Measurements from ENCODE around the gene UBE2QL1. TPM values are rescaled to one million over a fixed set of nuclear protein-coding genes. Genes with fewer than 3 reads are reported as not detected.

Gene UBE2QL1
- total RNA-seq (10 to 100 TPM in 1 of 2 donors, 1 to 10 TPM in 1; 9.3 to 32.5 TPM), polyA plus RNA-seq (ENCODE audit: insufficient read length in 2 of 2) (10 to 100 TPM; 52.1 to 60.1 TPM)
- long read RNA-seq, donor 1, full-length matches to known transcripts: 56 of 56 reads
- long read RNA-seq, donor 1, partial matches to known transcripts: 0 of 56 reads
- long read RNA-seq, donor 1, other reads (novel, unspliced or antisense): 0 of 56 reads
- long read RNA-seq, donor 2, full-length matches to known transcripts: 29 of 29 reads
- long read RNA-seq, donor 2, partial matches to known transcripts: 0 of 29 reads
- long read RNA-seq, donor 2, other reads (novel, unspliced or antisense): 0 of 29 reads
- long read RNA-seq, donor 3, full-length matches to known transcripts: 55 of 70 reads
- long read RNA-seq, donor 3, partial matches to known transcripts: 15 of 70 reads
- long read RNA-seq, donor 3, other reads (novel, unspliced or antisense): 0 of 70 reads
- long read RNA-seq, donor 4, full-length matches to known transcripts: 2 of 2 reads
- long read RNA-seq, donor 4, partial matches to known transcripts: 0 of 2 reads
- long read RNA-seq, donor 4, other reads (novel, unspliced or antisense): 0 of 2 reads

GRCh38 chr5:6448622-6449464 is at the start of gene UBE2QL1:
TSS of gene UBE2QL1 (plus strand) at chr5:6448859. CDS start at chr5:6448894, 35 bp downstream.
- DNase-seq (ENCODE audit: low read depth in 4 of 6, low spot score in 6 of 6): peak in 2 of 6 donors; percentile 61 to 73
- Histone ChIP-seq H3K27me3 (ENCODE audit: control insufficient read depth, insufficient read depth, low read length) (peaks cover 13% of the 10 kb centered on the region), H3K36me3 (ENCODE audit: control insufficient read depth, insufficient read depth, low read length) (peaks cover 3% of the 10 kb centered on the region), H3K9me3 (ENCODE audit: control insufficient read depth, insufficient read depth, low read length) (no peaks in the 10 kb centered on the region), H3K4me3 (ENCODE audit: low read depth, low read length) (peak within 1 kb of the TSS; percentile 58), H3K27ac (ENCODE audit: low read depth, low read length) (no peak within 1 kb of the TSS), H3K4me1 (ENCODE audit: control insufficient read depth, insufficient read depth, low read length) (peaks cover 16% of the 10 kb centered on the region)
- WGBS (ENCODE audit: insufficient coverage): under 1% methylated on average over 103 of the region's 103 CpGs

- no peaks in the 10 kb centered on the region for H3K9me3 ChIP-seq (ENCODE audit: control insufficient read depth, insufficient read depth, low read length)
- no peaks in the 10 kb centered on the region for H3K4me1 ChIP-seq (ENCODE audit: control insufficient read depth, insufficient read depth, low read length)
- 73% methylated on average over 13 of the region's 13 CpGs for WGBS (ENCODE audit: insufficient coverage)
- no peaks in the 10 kb centered on the region for H3K27me3 ChIP-seq (ENCODE audit: control insufficient read depth, insufficient read depth, low read length)
- no peak overlapping the region for H3K27ac ChIP-seq (ENCODE audit: low read depth, low read length)
- H3K4me3 ChIP-seq (ENCODE audit: low read depth, low read length): no peak overlapping the region
- H3K36me3 ChIP-seq (ENCODE audit: control insufficient read depth, insufficient read depth, low read length): no peaks in the 10 kb centered on the region
- DNase-seq (ENCODE audit: low read depth in 4 of 6, low spot score in 6 of 6): no peak
Observed at GRCh38 chr5:6399980-6400910, 48.4 kb upstream of the UBE2QL1 start.

GRCh38 chr5:6401410-6401809 is 47.2 kb upstream of the UBE2QL1 start:
- Histone ChIP-seq H3K36me3 (ENCODE audit: control insufficient read depth, insufficient read depth, low read length) (no peaks in the 10 kb centered on the region), H3K4me3 (ENCODE audit: low read depth, low read length) (no peak overlapping the region), H3K27me3 (ENCODE audit: control insufficient read depth, insufficient read depth, low read length) (no peaks in the 10 kb centered on the region), H3K27ac (ENCODE audit: low read depth, low read length) (no peak overlapping the region), H3K9me3 (ENCODE audit: control insufficient read depth, insufficient read depth, low read length) (no peaks in the 10 kb centered on the region), H3K4me1 (ENCODE audit: control insufficient read depth, insufficient read depth, low read length) (no peaks in the 10 kb centered on the region)
- no peak for DNase-seq (ENCODE audit: low read depth in 4 of 6, low spot score in 6 of 6)
- WGBS (ENCODE audit: insufficient coverage): 88% methylated on average over 2 of the region's 2 CpGs

GRCh38 chr5:6402939-6403338 is 45.7 kb upstream of the UBE2QL1 start:
- Histone ChIP-seq H3K9me3 (ENCODE audit: control insufficient read depth, insufficient read depth, low read length) (no peaks in the 10 kb centered on the region), H3K4me3 (ENCODE audit: low read depth, low read length) (no peak overlapping the region), H3K4me1 (ENCODE audit: control insufficient read depth, insufficient read depth, low read length) (no peaks in the 10 kb centered on the region), H3K27me3 (ENCODE audit: control insufficient read depth, insufficient read depth, low read length) (no peaks in the 10 kb centered on the region), H3K27ac (ENCODE audit: low read depth, low read length) (no peak overlapping the region), H3K36me3 (ENCODE audit: control insufficient read depth, insufficient read depth, low read length) (no peaks in the 10 kb centered on the region)
- DNase-seq (ENCODE audit: low read depth in 4 of 6, low spot score in 6 of 6): no peak
- 100% methylated on average over 1 of the region's 6 CpGs for WGBS (ENCODE audit: insufficient coverage)

GRCh38 chr5:6403416-6403815 is 45.2 kb upstream of the UBE2QL1 start:
- no peak for DNase-seq (ENCODE audit: low read depth in 4 of 6, low spot score in 6 of 6)
- Histone ChIP-seq H3K36me3 (ENCODE audit: control insufficient read depth, insufficient read depth, low read length) (no peaks in the 10 kb centered on the region), H3K4me3 (ENCODE audit: low read depth, low read length) (no peak overlapping the region), H3K9me3 (ENCODE audit: control insufficient read depth, insufficient read depth, low read length) (no peaks in the 10 kb centered on the region), H3K27me3 (ENCODE audit: control insufficient read depth, insufficient read depth, low read length) (no peaks in the 10 kb centered on the region), H3K27ac (ENCODE audit: low read depth, low read length) (no peak overlapping the region), H3K4me1 (ENCODE audit: control insufficient read depth, insufficient read depth, low read length) (no peaks in the 10 kb centered on the region)
- WGBS (ENCODE audit: insufficient coverage): 100% methylated on average over 1 of the region's 4 CpGs

GRCh38 chr5:6404129-6404528 is 44.5 kb upstream of the UBE2QL1 start:
- 89% methylated on average over 3 of the region's 4 CpGs for whole genome bisulfite sequencing (ENCODE audit: insufficient coverage)
- H3K4me1 ChIP-seq (ENCODE audit: control insufficient read depth, insufficient read depth, low read length): no peaks in the 10 kb centered on the region
- no peak for DNase-seq (ENCODE audit: low read depth in 4 of 6, low spot score in 6 of 6)
- H3K27me3 ChIP-seq (ENCODE audit: control insufficient read depth, insufficient read depth, low read length): no peaks in the 10 kb centered on the region
- H3K36me3 ChIP-seq (ENCODE audit: control insufficient read depth, insufficient read depth, low read length): no peaks in the 10 kb centered on the region
- H3K27ac ChIP-seq (ENCODE audit: low read depth, low read length): no peak overlapping the region
- H3K4me3 ChIP-seq (ENCODE audit: low read depth, low read length): no peak overlapping the region
- no peaks in the 10 kb centered on the region for H3K9me3 ChIP-seq (ENCODE audit: control insufficient read depth, insufficient read depth, low read length)

GRCh38 chr5:6405591-6405990 is 43.1 kb upstream of the UBE2QL1 start:
- 88% methylated on average over 4 of the region's 4 CpGs for WGBS (ENCODE audit: insufficient coverage)

GRCh38 chr5:6407558-6408259 is 41.0 kb upstream of the UBE2QL1 start:
- no peaks in the 10 kb centered on the region for H3K36me3 ChIP-seq (ENCODE audit: control insufficient read depth, insufficient read depth, low read length)
- no peak for DNase-seq (ENCODE audit: low read depth in 4 of 6, low spot score in 6 of 6)
- no peak overlapping the region for H3K4me3 ChIP-seq (ENCODE audit: low read depth, low read length)
- no peaks in the 10 kb centered on the region for H3K4me1 ChIP-seq (ENCODE audit: control insufficient read depth, insufficient read depth, low read length)
- no peak overlapping the region for H3K27ac ChIP-seq (ENCODE audit: low read depth, low read length)
- WGBS (ENCODE audit: insufficient coverage): 78% methylated on average over 4 of the region's 6 CpGs
- H3K27me3 ChIP-seq (ENCODE audit: control insufficient read depth, insufficient read depth, low read length): no peaks in the 10 kb centered on the region
- no peaks in the 10 kb centered on the region for H3K9me3 ChIP-seq (ENCODE audit: control insufficient read depth, insufficient read depth, low read length)

More at GRCh38 chr5:6405591-6405990, 43.1 kb upstream of the UBE2QL1 start:
- Histone ChIP-seq H3K4me1 (ENCODE audit: control insufficient read depth, insufficient read depth, low read length) (no peaks in the 10 kb centered on the region), H3K27ac (ENCODE audit: low read depth, low read length) (no peak overlapping the region), H3K4me3 (ENCODE audit: low read depth, low read length) (no peak overlapping the region), H3K27me3 (ENCODE audit: control insufficient read depth, insufficient read depth, low read length) (no peaks in the 10 kb centered on the region), H3K9me3 (ENCODE audit: control insufficient read depth, insufficient read depth, low read length) (no peaks in the 10 kb centered on the region), H3K36me3 (ENCODE audit: control insufficient read depth, insufficient read depth, low read length) (no peaks in the 10 kb centered on the region)
- no peak for DNase-seq (ENCODE audit: low read depth in 4 of 6, low spot score in 6 of 6)
